Measurements from ENCODE around the gene PSMB4.

- no peak for TF ChIP-seq CTCF (IDR thresholded peaks at IDR 0.05)
- no peak for TF ChIP-seq POLR2A (IDR thresholded peaks at IDR 0.05)
Observed at GRCh38 chr1:151377150-151377884, 22.1 kb upstream of the PSMB4 start.
